Liver (tissue), 9 donors: ENCODE measurements around the gene DNHD1. TPM values are rescaled to one million over a fixed set of nuclear protein-coding genes. Genes with fewer than 3 reads are reported as not detected.
A peak's percentile ranks its signal among the peaks of the same experiment; 100 is the strongest.

Experiments used
- DNase-seq: peaks from one replicate; pipeline ENCODE4 v3.0.0-alpha.2; 2017; ENCODE audit warnings: low spot score
- H3K27ac ChIP-seq, 2 donors: one replicate each; pipeline ENCODE4 v1.7.0; 2013; ENCODE audit warnings: inconsistent platforms in 2 of 2, low read length in 2 of 2, control low read depth in 1 of 2, low read depth in 1 of 2, mild to moderate bottlenecking in 1 of 2
- H3K27me3 ChIP-seq, 4 donors: one replicate each; pipeline versions ENCODE4 v1.6.1 to v1.7.0; 2013; ENCODE audit warnings: low read length in 3 of 4, inconsistent platforms in 1 of 4, mild to moderate bottlenecking in 1 of 4, moderate library complexity in 1 of 4; ENCODE audit not compliant: control insufficient read depth in 4 of 4, insufficient read depth in 4 of 4
- H3K36me3 ChIP-seq, 4 donors: one replicate each; pipeline versions ENCODE4 v1.6.1 to v1.7.0; 2013; ENCODE audit warnings: low read length in 3 of 4, mild to moderate bottlenecking in 3 of 4, low read depth in 1 of 4, moderate library complexity in 1 of 4; ENCODE audit not compliant: control insufficient read depth in 4 of 4, insufficient read depth in 3 of 4
- H3K4me1 ChIP-seq, 4 donors: one replicate each; pipeline versions ENCODE4 v1.6.1 to v1.7.0; 2013; ENCODE audit warnings: low read length in 3 of 4, mild to moderate bottlenecking in 3 of 4, moderate library complexity in 1 of 4; ENCODE audit not compliant: control insufficient read depth in 4 of 4, insufficient read depth in 4 of 4
- H3K4me3 ChIP-seq, 3 donors: one replicate each; pipeline versions ENCODE4 v1.6.1 to v1.7.0; 2013; ENCODE audit warnings: low read length in 3 of 3, control low read depth in 1 of 3, low read depth in 1 of 3, mild to moderate bottlenecking in 1 of 3
- H3K9ac ChIP-seq, 2 donors: one replicate each; pipeline ENCODE4 v1.7.0; 2013; ENCODE audit warnings: low read length in 2 of 2, mild to moderate bottlenecking in 2 of 2, moderate library complexity in 2 of 2, control low read depth in 1 of 2, low read depth in 1 of 2
- H3K9me3 ChIP-seq, 4 donors: one replicate each; pipeline versions ENCODE4 v1.6.1 to v1.7.0; 2013; ENCODE audit warnings: low read length in 3 of 4; ENCODE audit not compliant: control insufficient read depth in 4 of 4
- ATF3 ChIP-seq: IDR thresholded peaks from 2 replicates; pipeline ENCODE4 v1.6.1; 2016; ENCODE audit warnings: antibody characterized with exemption
- CTCF ChIP-seq: fragments of 150-350 bp; IDR thresholded peaks from 2 replicates; pipeline ENCODE4 v1.5.1; 2017; ENCODE audit warnings: improper control_type of control experiment, low read depth, low read length; ENCODE audit not compliant: missing input control
- EGR1 ChIP-seq, 2 donors: IDR thresholded peaks; 2 replicates each; pipeline ENCODE4 v1.6.1; 2016 to 2018; ENCODE audit warnings: antibody characterized with exemption in 2 of 2, low read depth in 2 of 2
- FOXA1 ChIP-seq: IDR thresholded peaks from 2 replicates; pipeline ENCODE4 v1.6.1; 2016; ENCODE audit warnings: antibody characterized with exemption
- FOXA2 ChIP-seq: IDR thresholded peaks from 2 replicates; pipeline ENCODE4 v1.6.1; 2016; ENCODE audit warnings: antibody characterized with exemption
- GABPA ChIP-seq, 2 donors: IDR thresholded peaks in 1 of 2; conservative IDR thresholded peaks in 1 of 2; 2 replicates each; pipeline ENCODE4 v1.6.1; 2016; ENCODE audit warnings: antibody characterized with exemption in 2 of 2, mild to moderate bottlenecking in 1 of 2, moderate library complexity in 1 of 2
- HNF4A ChIP-seq, 2 donors: conservative IDR thresholded peaks; 2 replicates each; pipeline ENCODE4 v1.6.1; 2016; ENCODE audit warnings: antibody characterized with exemption in 2 of 2, mild to moderate bottlenecking in 2 of 2
- HNF4G ChIP-seq: IDR thresholded peaks from 2 replicates; pipeline ENCODE4 v1.6.1; 2016; ENCODE audit warnings: antibody characterized with exemption
- JUND ChIP-seq, 2 donors: IDR thresholded peaks; 2 replicates each; pipeline ENCODE4 v1.6.1; 2016; ENCODE audit warnings: antibody characterized with exemption in 2 of 2
- NR2F2 ChIP-seq: IDR thresholded peaks from 2 replicates; pipeline ENCODE4 v1.6.1; 2016; ENCODE audit warnings: antibody characterized with exemption
- RAD21 ChIP-seq, 2 donors: IDR thresholded peaks; 2 replicates each; pipeline ENCODE4 v1.6.1; 2016; ENCODE audit warnings: antibody characterized with exemption in 2 of 2, mild to moderate bottlenecking in 2 of 2
- RXRA ChIP-seq, 2 donors: IDR thresholded peaks; 2 replicates each; pipeline ENCODE4 v1.6.1; 2017 to 2018; ENCODE audit warnings: antibody characterized with exemption in 2 of 2, mild to moderate bottlenecking in 1 of 2
- SP1 ChIP-seq: IDR thresholded peaks from 2 replicates; pipeline ENCODE4 v1.6.1; 2018; ENCODE audit warnings: antibody characterized with exemption, mild to moderate bottlenecking
- TAF1 ChIP-seq: conservative IDR thresholded peaks from 2 replicates; pipeline ENCODE4 v1.6.1; 2016; ENCODE audit warnings: antibody characterized with exemption, mild to moderate bottlenecking
- YY1 ChIP-seq: IDR thresholded peaks from 2 replicates; pipeline ENCODE4 v1.6.1; 2016; ENCODE audit warnings: antibody characterized with exemption, mild to moderate bottlenecking
- WGBS: extraction: QIAGEN DNeasy Blood & Tissue Kit; methylation state at CpG from one replicate; pipeline ENCODE4 v1.1.7; 2013; 5-methylcytosine and 5-hydroxymethylcytosine counted together
- polyA plus RNA-seq, 2 donors: library from polyadenylated mRNA; stranded (reverse) in 1 of 2; unstranded in 1 of 2; fragments of 200-250 nt in 1 of 2; fragments of >200 nt in 1 of 2; fragmentation: Nextera tagmentation in 1 of 2; extraction: Ambion mirVana in 1 of 2; gene quantifications; one replicate each; pipeline versions ENCODE4 v1.2.1 to v1.2.3, GENCODE V29; 2013 to 2015
- total RNA-seq, 2 donors: library from RNA; depleted of rRNA; stranded (reverse); fragments of >200 nt; gene quantifications; one replicate each; pipeline ENCODE4 v1.2.3, GENCODE V29; 2014
- TF ChIP-seq, protein P1 (sequence below): IDR thresholded peaks from 2 replicates; pipeline ENCODE4 v1.6.1; 2016; ENCODE audit warnings: antibody characterized with exemption
- TF ChIP-seq, protein P2 (sequence below): IDR thresholded peaks from 2 replicates; pipeline ENCODE4 v1.6.1; 2016; ENCODE audit warnings: antibody characterized with exemption
- TF ChIP-seq, protein P3 (sequence below): IDR thresholded peaks from 2 replicates; pipeline ENCODE4 v1.6.1; 2016; ENCODE audit warnings: antibody characterized with exemption, mild to moderate bottlenecking
- donor health status: healthy.
- donor health status: healthy.
- donor health status: healthy.
- donor health status: healthy.
- donor health status: healthy.

DNHD1 gene
- total and polyA plus RNA-seq, 4 donors, result 2.1 to 23.6 (median 5.0) TPM

- Histone ChIP-seq H3K27me3 (no peaks in the 10 kb centered on the region), H3K27ac (no peak overlapping the region), H3K9ac (no peak overlapping the region), H3K4me3 (no peak overlapping the region), H3K9me3 (no peaks in the 10 kb centered on the region), H3K4me1 (peaks cover 3 to 47% (median 34%) of the 10 kb centered on the region in 4 donors), H3K36me3 (peaks cover 9 to 30% (median 28%) of the 10 kb centered on the region in 4 donors)
- DNase-seq, result peak; percentile 29
- TF ChIP-seq, protein P1, sequence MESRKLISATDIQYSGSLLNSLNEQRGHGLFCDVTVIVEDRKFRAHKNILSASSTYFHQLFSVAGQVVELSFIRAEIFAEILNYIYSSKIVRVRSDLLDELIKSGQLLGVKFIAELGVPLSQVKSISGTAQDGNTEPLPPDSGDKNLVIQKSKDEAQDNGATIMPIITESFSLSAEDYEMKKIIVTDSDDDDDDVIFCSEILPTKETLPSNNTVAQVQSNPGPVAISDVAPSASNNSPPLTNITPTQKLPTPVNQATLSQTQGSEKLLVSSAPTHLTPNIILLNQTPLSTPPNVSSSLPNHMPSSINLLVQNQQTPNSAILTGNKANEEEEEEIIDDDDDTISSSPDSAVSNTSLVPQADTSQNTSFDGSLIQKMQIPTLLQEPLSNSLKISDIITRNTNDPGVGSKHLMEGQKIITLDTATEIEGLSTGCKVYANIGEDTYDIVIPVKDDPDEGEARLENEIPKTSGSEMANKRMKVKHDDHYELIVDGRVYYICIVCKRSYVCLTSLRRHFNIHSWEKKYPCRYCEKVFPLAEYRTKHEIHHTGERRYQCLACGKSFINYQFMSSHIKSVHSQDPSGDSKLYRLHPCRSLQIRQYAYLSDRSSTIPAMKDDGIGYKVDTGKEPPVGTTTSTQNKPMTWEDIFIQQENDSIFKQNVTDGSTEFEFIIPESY, result no peak
- no peak for TF ChIP-seq HNF4G
- no peak for TF ChIP-seq NR2F2
- no peak for TF ChIP-seq FOXA2
- TF ChIP-seq HNF4A (conservative IDR thresholded peaks at IDR 0.05), result no peak
- WGBS, result 84% methylated on average over 8 of the region's 8 CpGs
Measured at GRCh38 chr11:6609502-6610015, 112.5 kb downstream of the DNHD1 start.

GRCh38 chr11:6610591-6610990, 113.5 kb downstream of the DNHD1 start:
- no peak for DNase-seq
- no peak overlapping the region for H3K27ac ChIP-seq
- peaks cover 14 to 39% (median 36%) of the 10 kb centered on the region in 4 donors for H3K36me3 ChIP-seq
- no peaks in the 10 kb centered on the region for H3K9me3 ChIP-seq
- H3K4me3 ChIP-seq, result no peak overlapping the region
- no peaks in the 10 kb centered on the region for H3K27me3 ChIP-seq
- TF ChIP-seq, protein P1, result no peak
- no peak for TF ChIP-seq CTCF
- TF ChIP-seq EGR1 (IDR thresholded peaks at IDR 0.05; ENCODE audit: low read depth in 2 of 2), result no peak
- TF ChIP-seq FOXA1, result no peak
- TF ChIP-seq TAF1, result no peak
- TF ChIP-seq, protein P2, sequence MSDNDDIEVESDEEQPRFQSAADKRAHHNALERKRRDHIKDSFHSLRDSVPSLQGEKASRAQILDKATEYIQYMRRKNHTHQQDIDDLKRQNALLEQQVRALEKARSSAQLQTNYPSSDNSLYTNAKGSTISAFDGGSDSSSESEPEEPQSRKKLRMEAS, result no peak
- no peak for TF ChIP-seq GABPA (IDR thresholded peaks at IDR 0.05 in 1 of 2, conservative IDR thresholded peaks at IDR 0.05 in 1 of 2)
- TF ChIP-seq FOXA2, result no peak
- TF ChIP-seq, protein P3, sequence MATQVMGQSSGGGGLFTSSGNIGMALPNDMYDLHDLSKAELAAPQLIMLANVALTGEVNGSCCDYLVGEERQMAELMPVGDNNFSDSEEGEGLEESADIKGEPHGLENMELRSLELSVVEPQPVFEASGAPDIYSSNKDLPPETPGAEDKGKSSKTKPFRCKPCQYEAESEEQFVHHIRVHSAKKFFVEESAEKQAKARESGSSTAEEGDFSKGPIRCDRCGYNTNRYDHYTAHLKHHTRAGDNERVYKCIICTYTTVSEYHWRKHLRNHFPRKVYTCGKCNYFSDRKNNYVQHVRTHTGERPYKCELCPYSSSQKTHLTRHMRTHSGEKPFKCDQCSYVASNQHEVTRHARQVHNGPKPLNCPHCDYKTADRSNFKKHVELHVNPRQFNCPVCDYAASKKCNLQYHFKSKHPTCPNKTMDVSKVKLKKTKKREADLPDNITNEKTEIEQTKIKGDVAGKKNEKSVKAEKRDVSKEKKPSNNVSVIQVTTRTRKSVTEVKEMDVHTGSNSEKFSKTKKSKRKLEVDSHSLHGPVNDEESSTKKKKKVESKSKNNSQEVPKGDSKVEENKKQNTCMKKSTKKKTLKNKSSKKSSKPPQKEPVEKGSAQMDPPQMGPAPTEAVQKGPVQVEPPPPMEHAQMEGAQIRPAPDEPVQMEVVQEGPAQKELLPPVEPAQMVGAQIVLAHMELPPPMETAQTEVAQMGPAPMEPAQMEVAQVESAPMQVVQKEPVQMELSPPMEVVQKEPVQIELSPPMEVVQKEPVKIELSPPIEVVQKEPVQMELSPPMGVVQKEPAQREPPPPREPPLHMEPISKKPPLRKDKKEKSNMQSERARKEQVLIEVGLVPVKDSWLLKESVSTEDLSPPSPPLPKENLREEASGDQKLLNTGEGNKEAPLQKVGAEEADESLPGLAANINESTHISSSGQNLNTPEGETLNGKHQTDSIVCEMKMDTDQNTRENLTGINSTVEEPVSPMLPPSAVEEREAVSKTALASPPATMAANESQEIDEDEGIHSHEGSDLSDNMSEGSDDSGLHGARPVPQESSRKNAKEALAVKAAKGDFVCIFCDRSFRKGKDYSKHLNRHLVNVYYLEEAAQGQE, result no peak
- TF ChIP-seq RAD21 (IDR thresholded peaks at IDR 0.05), result no peak
- TF ChIP-seq JUND (IDR thresholded peaks at IDR 0.05), result no peak
- no peak for TF ChIP-seq NR2F2
- TF ChIP-seq HNF4G, result no peak
- TF ChIP-seq HNF4A (conservative IDR thresholded peaks at IDR 0.05), result no peak
- TF ChIP-seq RXRA (IDR thresholded peaks at IDR 0.05), result no peak
- TF ChIP-seq SP1, result no peak
- TF ChIP-seq ATF3, result no peak
- TF ChIP-seq YY1, result no peak
- WGBS, result 95% methylated on average over 6 of the region's 6 CpGs
- H3K9ac ChIP-seq, result no peak overlapping the region
- H3K4me1 ChIP-seq, result peaks cover 2 to 36% (median 27%) of the 10 kb centered on the region in 4 donors
